HepG2 (cell line): ENCODE results near the gene CDH22.

Experiments
- CHD2 ChIP-seq: IDR thresholded peaks from 2 replicates; pipeline ENCODE4 v1.6.1; 2011; ENCODE audit warnings: low read depth, low read length, improper control_type of control experiment
- HBP1 ChIP-seq: IDR thresholded peaks from 2 replicates; pipeline ENCODE4 v1.6.1; 2016; ENCODE audit warnings: low read depth, control low read depth
- MYNN ChIP-seq: sonication (generic); formaldehyde crosslinking; IDR thresholded peaks from 2 replicates; pipeline ENCODE4 v1.4.0; 2020; ENCODE audit warnings: mild to moderate bottlenecking, low read depth, missing genetic modification reagents
- TRIM24 ChIP-seq: sonication (generic); formaldehyde crosslinking; IDR thresholded peaks from 2 replicates; pipeline ENCODE4 v1.8.0; 2022; ENCODE audit warnings: mild to moderate bottlenecking, missing genetic modification reagents
- ZNF24 ChIP-seq: fragments of 450-650 bp; IDR thresholded peaks from 2 replicates; pipeline ENCODE4 v1.6.1; 2017; ENCODE audit warnings: antibody characterized with exemption, mild to moderate bottlenecking
- ZNF660 ChIP-seq: sonication (generic); formaldehyde crosslinking; IDR thresholded peaks from 2 replicates; pipeline ENCODE4 v1.5.1; 2020; ENCODE audit warnings: mild to moderate bottlenecking, low read depth, missing genetic modification reagents, borderline replicate concordance
- TF ChIP-seq, protein P1 (sequence below): sonication (generic); formaldehyde crosslinking; IDR thresholded peaks from 2 replicates; pipeline ENCODE4 v1.4.0; 2020; ENCODE audit warnings: mild to moderate bottlenecking, missing genetic modification reagents
- TF ChIP-seq, protein P2 (sequence below): sonication (generic); formaldehyde crosslinking; IDR thresholded peaks from 2 replicates; pipeline ENCODE4 v1.8.0; 2022; ENCODE audit warnings: mild to moderate bottlenecking, missing genetic modification reagents; ENCODE audit not compliant: insufficient replicate concordance

DNA sequence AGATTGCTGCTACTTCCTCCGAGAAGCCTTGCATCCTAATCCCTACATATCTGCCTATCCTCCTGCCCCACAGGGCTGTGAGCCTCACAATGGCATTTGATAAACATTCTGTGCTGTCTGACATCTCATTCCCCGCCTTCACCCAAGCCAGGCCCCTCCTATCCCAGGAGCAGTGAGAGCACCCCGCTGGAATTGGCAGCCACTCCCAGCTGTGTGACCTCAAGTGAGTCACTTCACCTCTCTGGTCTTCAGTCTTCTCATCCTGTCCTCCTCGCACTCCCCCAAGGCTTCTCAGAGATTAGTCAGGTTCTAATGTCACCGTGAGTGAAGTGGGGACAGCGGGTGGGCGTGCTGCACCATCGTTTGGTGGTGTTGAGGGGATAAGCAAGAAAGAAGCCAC is 81.7 kb downstream of the CDH22 start:
- TF ChIP-seq, protein P1, sequence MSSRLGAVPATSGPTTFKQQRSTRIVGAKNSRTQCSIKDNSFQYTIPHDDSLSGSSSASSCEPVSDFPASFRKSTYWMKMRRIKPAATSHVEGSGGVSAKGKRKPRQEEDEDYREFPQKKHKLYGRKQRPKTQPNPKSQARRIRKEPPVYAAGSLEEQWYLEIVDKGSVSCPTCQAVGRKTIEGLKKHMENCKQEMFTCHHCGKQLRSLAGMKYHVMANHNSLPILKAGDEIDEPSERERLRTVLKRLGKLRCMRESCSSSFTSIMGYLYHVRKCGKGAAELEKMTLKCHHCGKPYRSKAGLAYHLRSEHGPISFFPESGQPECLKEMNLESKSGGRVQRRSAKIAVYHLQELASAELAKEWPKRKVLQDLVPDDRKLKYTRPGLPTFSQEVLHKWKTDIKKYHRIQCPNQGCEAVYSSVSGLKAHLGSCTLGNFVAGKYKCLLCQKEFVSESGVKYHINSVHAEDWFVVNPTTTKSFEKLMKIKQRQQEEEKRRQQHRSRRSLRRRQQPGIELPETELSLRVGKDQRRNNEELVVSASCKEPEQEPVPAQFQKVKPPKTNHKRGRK (CRISPR knock-in tag): no peak
- no peak for TF ChIP-seq MYNN (CRISPR knock-in tag)
- TF ChIP-seq, protein P2, sequence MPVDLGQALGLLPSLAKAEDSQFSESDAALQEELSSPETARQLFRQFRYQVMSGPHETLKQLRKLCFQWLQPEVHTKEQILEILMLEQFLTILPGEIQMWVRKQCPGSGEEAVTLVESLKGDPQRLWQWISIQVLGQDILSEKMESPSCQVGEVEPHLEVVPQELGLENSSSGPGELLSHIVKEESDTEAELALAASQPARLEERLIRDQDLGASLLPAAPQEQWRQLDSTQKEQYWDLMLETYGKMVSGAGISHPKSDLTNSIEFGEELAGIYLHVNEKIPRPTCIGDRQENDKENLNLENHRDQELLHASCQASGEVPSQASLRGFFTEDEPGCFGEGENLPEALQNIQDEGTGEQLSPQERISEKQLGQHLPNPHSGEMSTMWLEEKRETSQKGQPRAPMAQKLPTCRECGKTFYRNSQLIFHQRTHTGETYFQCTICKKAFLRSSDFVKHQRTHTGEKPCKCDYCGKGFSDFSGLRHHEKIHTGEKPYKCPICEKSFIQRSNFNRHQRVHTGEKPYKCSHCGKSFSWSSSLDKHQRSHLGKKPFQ (CRISPR knock-in tag): no peak
- no peak for TF ChIP-seq HBP1 (CRISPR knock-in tag)
- no peak for TF ChIP-seq ZNF24
- no peak for TF ChIP-seq ZNF660 (CRISPR knock-in tag)
- no peak for TF ChIP-seq TRIM24 (CRISPR knock-in tag)
- no peak for TF ChIP-seq CHD2
